ENCODE measurements around the gene SLC39A11. TPM values are rescaled to one million over a fixed set of nuclear protein-coding genes. Genes with fewer than 3 reads are reported as not detected.

The SLC39A11 gene
- total and polyA plus RNA-seq, 2 of the 13 experiments (the other 11 are each of a cell fraction or from before 2014, with no cell fraction given), result 17.2 to 31.5 TPM

DNA sequence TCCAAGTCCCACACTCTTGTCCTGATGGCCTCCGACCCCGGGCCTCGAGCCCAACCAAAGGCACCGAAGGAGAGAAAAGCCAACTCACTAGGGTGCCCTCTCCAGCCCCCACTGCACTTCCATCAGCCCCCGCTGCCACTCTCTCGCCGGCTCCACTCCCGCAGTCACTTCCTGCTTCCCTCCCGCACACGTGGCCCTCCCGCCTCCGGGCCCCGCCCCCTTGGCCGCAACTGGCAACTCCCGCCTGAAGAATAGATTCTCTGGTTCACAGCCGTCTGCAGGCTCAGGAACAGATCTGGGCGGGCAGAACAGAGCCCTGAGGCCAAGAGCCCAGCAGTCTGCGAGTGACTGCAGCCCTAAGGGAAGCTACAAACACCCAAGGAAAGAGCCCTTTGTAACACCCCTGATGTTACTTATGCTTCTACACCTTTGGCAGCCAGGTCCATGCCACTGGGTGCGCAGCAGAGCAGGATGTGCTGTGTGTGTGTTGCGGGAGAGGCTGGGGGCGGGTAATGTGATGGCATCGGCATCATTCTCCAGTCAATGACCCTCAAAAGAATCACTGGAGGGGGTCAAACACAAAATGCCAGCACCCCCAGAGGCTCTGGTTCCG lies at the start of gene SLC39A11 (continued):
- TF ChIP-seq ZNF782 (CRISPR knock-in tag; IDR thresholded peaks at IDR 0.05; ENCODE audit: borderline replicate concordance) (no peak), ZNF180 (CRISPR knock-in tag; IDR thresholded peaks at IDR 0.05; ENCODE audit: borderline replicate concordance, low read depth) (no peak), ZNF775 (CRISPR knock-in tag; IDR thresholded peaks at IDR 0.05; ENCODE audit: borderline replicate concordance) (no peak), ZNF644 (CRISPR knock-in tag; IDR thresholded peaks at IDR 0.05; ENCODE audit: low read depth) (no peak), STAG1 (CRISPR knock-in tag; IDR thresholded peaks at IDR 0.05) (peak; percentile 12; the same call in 1 of the 2 replicates), IRX3 (CRISPR knock-in tag; IDR thresholded peaks at IDR 0.05; ENCODE audit: borderline replicate concordance, low read depth) (peak; percentile 80; the same call in 1 of the 2 replicates), TEAD2 (CRISPR knock-in tag; IDR thresholded peaks at IDR 0.05) (no peak), ZNF432 (CRISPR knock-in tag; IDR thresholded peaks at IDR 0.05; ENCODE audit: borderline replicate concordance) (no peak), GPBP1L1 (CRISPR knock-in tag; IDR thresholded peaks at IDR 0.05) (no peak), ZBTB1 (CRISPR knock-in tag; IDR thresholded peaks at IDR 0.05; ENCODE audit: borderline replicate concordance) (peak; percentile 57; the same call in 1 of the 2 replicates), GZF1 (CRISPR knock-in tag; IDR thresholded peaks at IDR 0.05) (no peak), LCORL (IDR thresholded peaks at IDR 0.05) (no peak), LCORL (CRISPR knock-in tag; IDR thresholded peaks at IDR 0.05) (peak; percentile 70), RXRB (CRISPR knock-in tag; IDR thresholded peaks at IDR 0.05; ENCODE audit: borderline replicate concordance) (peak; percentile 63; the same call in 1 of the 2 replicates), FOXA3 (CRISPR knock-in tag; IDR thresholded peaks at IDR 0.05) (peak; percentile 70), KMT2B (CRISPR knock-in tag; IDR thresholded peaks at IDR 0.05) (no peak; the same call in 1 of the 2 replicates), PHB2 (IDR thresholded peaks at IDR 0.05; ENCODE audit: partially characterized antibody) (no peak), ZMYM2 (CRISPR knock-in tag; IDR thresholded peaks at IDR 0.05) (no peak), MAFF (IDR thresholded peaks at IDR 0.05; ENCODE audit: low read depth, low read length) (no peak), DNMT3B (CRISPR knock-in tag; conservative IDR thresholded peaks at IDR 0.05) (no peak), GABPA (IDR thresholded peaks at IDR 0.05; ENCODE audit: low read depth, low read length) (0 out of 2 replicates have a peak, but pooled peaks have one; percentile 8), GABPA (CRISPR knock-in tag; IDR thresholded peaks at IDR 0.05; ENCODE audit: low read depth) (peak; percentile 73), CHD2 (IDR thresholded peaks at IDR 0.05; ENCODE audit: low read depth, low read length) (no peak), MTA1 (CRISPR knock-in tag; IDR thresholded peaks at IDR 0.05; ENCODE audit: borderline replicate concordance) (peak; percentile 44; the same call in 1 of the 2 replicates)
- TF ChIP-seq, protein P1, sequence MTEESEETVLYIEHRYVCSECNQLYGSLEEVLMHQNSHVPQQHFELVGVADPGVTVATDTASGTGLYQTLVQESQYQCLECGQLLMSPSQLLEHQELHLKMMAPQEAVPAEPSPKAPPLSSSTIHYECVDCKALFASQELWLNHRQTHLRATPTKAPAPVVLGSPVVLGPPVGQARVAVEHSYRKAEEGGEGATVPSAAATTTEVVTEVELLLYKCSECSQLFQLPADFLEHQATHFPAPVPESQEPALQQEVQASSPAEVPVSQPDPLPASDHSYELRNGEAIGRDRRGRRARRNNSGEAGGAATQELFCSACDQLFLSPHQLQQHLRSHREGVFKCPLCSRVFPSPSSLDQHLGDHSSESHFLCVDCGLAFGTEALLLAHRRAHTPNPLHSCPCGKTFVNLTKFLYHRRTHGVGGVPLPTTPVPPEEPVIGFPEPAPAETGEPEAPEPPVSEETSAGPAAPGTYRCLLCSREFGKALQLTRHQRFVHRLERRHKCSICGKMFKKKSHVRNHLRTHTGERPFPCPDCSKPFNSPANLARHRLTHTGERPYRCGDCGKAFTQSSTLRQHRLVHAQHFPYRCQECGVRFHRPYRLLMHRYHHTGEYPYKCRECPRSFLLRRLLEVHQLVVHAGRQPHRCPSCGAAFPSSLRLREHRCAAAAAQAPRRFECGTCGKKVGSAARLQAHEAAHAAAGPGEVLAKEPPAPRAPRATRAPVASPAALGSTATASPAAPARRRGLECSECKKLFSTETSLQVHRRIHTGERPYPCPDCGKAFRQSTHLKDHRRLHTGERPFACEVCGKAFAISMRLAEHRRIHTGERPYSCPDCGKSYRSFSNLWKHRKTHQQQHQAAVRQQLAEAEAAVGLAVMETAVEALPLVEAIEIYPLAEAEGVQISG (CRISPR knock-in tag; IDR thresholded peaks at IDR 0.05), result peak; percentile 76
- TF ChIP-seq, protein P2, sequence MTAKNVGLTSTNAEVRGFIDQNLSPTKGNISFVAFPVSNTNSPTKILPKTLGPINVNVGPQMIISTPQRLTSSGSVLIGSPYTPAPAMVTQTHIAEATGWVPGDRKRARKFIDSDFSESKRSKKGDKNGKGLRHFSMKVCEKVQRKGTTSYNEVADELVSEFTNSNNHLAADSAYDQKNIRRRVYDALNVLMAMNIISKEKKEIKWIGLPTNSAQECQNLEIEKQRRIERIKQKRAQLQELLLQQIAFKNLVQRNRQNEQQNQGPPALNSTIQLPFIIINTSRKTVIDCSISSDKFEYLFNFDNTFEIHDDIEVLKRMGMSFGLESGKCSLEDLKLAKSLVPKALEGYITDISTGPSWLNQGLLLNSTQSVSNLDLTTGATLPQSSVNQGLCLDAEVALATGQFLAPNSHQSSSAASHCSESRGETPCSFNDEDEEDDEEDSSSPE (CRISPR knock-in tag; IDR thresholded peaks at IDR 0.05), result peak; percentile 82
- TF ChIP-seq, protein P3, sequence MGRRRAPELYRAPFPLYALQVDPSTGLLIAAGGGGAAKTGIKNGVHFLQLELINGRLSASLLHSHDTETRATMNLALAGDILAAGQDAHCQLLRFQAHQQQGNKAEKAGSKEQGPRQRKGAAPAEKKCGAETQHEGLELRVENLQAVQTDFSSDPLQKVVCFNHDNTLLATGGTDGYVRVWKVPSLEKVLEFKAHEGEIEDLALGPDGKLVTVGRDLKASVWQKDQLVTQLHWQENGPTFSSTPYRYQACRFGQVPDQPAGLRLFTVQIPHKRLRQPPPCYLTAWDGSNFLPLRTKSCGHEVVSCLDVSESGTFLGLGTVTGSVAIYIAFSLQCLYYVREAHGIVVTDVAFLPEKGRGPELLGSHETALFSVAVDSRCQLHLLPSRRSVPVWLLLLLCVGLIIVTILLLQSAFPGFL (CRISPR knock-in tag; IDR thresholded peaks at IDR 0.05), result no peak

All from HepG2 (cell line).